NCI-H2227 (cell line): ENCODE measurements around the gene PDCD6IP.
"Not testable (repeated sequence)": the region's sequence is repeated elsewhere in the genome, so short reads cannot be mapped to it uniquely, and the experiment has no call there.

Experiments
- DNase-seq: peaks from one replicate; lab custom pipeline; 2025; ENCODE audit not compliant: unreplicated experiment; lab: John Stamatoyannopoulos, UW

The PDCD6IP gene

DNA sequence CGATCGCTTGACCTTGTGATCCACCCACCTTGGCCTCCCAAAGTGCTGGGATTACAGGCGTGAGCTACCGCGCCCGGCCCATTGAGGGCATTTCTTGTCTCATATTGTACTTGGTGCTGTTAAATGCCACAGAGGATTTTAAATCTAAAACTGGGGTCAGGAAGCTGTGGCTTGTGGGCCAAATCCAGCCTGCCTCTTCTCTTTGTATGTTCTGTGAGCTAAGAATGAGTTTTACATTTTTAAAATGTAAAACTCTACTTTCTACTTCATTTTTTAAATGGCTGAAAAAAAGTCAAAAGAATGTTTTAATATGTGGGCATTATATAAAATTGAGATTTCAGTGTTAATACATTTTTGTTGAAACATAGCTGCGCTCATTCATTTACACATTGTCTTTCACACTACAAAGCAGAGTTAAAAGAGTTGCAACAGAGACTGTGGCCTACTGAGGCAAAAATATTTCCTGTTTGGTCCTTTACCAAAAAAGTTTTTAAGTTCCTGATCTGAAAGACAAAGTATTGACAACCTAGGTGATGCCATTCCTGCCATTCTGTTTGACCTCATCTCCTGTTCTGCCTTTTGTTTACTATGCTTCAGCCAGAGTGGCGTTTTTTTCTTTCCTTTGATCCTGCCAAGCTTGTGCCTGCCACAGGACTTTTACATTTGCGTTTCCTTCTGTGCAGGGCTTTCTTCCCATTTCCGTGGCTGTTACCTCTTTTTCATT lies 50.4 kb downstream of the PDCD6IP start:
- no peak for DNase-seq

DNA sequence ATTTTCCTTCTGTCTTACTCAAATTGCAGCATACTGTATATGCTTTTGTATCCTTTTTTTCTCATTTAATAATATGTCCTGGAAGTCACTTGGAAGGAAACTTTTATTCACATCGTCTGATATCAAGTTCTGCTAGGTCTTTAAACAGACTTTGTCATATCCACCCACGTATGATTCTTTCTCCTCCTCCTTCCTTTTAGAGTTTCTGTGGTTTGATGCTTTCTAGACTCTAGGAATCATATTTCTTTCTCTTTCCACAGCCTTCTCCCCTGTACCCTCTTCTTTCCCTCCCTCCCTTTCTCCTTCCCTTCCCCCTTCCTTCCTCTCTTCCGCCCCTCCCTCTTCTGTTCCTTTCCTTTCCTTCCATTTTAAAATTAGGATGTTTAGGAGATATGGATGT lies 52.2 kb downstream of the PDCD6IP start:
- DNase-seq: not testable (repeated sequence)

DNA sequence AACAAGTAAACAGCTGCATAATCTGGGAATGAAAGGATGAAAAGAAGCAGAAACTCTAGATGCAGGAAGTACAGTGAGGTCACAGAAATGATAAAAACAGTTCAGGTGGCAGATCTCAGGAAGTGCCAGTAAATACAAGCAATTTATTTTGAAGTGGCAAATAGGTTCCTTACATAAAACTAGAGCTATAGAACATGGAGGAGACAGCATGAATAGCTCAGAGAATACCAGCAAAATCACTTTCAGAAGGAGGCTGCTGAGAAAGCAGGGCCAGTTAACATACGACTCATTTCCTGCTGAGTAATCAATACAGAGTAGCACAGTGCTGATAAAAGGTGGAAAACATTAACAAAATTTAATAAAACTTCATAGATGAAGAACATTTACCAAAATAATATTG lies 57.0 kb downstream of the PDCD6IP start:
- not testable (repeated sequence) for DNase-seq

DNA sequence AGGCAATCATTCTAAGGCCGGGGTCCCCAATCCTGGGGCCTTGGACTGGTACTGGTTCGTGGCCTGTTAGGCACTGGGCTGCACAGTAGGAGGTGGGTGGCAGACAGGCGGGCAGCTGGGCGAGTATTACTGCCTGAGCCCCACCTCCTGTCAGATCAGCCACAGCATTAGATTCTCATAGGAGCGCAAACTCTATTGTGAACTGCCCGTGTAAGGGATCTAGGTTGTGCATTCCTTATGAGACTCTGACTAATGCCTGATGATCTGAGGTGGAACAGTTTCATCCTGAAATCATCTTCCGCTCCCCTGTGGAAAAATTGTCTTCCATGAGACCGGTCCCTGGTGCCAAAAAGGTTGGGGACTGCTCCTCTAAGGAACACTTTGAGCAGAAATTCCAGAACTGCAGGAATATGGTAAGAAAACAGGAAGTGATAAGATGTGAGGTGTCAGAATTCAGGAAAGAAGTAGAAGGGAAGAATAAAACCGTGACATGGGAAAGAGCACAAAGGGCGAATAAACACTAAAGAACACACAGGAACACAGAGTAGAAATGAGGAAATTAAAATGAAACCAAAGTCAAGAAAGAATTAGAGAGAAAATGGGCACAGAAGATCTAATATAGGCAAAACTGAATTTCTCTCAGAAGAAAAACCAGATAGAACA lies 57.6 kb downstream of the PDCD6IP start:
- DNase-seq: no peak

DNA sequence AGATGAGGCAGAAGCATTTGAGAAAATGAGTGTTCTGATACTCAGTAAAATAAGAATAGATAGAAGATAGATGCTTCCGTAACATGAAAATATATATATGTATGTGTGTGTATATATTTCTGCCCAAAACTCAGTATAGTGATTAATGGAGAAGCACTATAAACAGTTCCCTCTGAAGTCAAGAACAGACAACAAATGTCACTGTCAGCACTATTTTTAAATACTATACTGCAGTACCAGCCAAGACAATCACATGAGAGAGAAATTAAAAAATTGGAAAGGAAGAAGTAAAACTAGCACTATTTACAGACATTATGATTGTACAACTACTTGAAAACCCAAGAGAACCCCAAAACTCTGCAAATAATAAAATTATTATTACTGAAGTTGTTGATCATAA lies 59.3 kb downstream of the PDCD6IP start:
- not testable (repeated sequence) for DNase-seq

DNA sequence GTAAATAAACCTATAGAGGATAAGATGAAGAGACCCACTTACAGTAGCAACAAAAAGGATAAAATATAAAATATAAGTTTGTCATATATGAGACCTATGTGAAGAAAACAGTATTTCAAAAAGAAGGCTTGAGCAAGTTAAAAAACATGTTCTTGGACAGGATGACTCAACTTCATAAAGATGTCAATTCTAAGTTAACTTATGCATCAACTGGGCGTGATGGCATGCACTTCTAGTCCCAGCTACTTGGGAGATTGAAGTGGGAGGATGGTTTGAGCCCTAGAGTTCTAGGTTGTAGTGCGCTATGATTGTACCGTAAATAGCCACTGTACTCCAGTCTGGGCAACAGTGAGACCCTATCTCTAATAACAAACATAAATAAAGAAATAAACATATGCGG lies 59.7 kb downstream of the PDCD6IP start:
- no peak for DNase-seq

DNA sequence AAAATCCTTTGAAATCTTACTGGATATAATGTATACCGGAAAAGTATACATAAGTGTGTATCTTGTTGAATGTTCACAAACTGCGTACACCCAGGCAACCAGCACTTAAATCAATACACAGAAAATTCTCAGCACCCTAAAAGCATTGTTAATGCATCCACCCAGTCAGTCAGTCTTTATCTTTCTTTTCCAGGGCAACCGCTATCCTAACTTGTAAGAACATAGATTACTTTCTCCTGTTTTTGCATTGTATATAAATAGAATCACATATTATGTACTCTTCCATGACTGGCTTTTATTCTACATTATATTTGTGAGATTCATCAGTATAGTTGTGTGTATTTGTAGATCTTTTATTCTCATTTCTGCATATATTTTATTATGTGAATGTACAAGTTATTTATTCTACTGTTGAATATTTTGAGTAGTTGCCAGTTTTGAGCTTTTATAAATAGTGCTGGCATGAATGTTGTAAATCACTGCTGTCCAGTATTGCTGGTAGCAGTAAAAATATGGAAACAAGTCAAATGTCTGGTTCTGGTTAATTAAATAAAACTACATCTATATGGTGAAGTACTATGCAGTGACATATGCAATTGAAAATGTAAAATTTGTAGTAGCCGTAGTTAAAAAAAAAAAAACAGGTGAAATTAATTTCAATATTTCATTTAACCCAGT lies 62.1 kb downstream of the PDCD6IP start:
- no peak for DNase-seq

DNA sequence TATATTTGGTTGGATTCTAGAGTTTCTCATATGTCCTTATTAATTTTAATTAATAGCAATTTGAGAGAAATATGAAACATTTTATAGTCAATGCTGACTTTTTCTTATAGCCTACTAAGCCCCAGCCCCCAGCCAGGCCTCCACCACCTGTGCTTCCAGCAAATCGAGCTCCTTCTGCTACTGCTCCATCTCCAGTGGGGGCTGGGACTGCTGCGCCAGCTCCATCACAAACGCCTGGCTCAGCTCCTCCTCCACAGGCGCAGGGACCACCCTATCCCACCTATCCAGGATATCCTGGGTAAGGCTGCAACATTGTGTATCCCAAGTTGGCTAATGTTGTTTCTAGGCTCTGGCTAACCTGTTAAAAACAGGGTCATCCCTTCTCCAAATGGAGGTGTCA lies 66.7 kb downstream of the PDCD6IP start:
- DNase-seq: no peak

DNA sequence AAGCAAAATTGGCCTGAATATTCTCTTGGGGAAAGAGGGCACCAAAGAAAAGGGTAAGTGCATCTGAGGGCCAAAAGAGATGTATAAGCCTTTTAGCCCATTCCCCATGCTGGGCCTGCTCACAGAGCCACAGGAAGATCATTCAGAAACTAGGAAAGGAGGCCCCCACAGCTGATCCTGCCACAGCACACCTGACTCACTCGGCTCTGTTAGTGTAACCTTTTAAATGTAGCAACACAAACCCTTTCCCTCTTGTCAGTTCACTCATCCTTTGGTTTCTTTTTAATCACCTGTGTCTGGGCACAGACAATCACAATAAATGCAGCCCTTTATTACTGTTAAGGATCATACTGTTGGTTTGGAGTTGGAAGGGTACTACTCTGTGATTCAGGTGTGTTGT lies 69.9 kb downstream of the PDCD6IP start:
- DNase-seq: no peak

DNA sequence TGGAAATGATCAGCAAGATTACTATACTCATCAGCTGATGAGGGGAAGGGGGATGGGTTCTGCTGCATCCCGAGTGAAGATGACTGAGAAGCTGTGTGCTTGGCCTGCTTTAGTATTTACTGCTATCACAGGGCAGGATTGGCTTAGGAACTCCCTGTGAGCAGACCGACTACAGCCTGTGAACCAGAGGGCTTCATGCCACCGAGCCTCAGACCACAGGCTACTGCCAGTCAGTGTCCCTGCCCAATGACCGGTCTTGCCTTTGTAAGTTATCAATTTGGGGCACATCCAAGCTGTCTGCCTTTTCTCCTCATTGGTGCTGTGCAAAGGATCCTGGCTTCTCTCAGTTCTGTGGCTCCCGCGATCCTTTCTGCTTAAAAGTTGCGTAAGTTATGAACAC lies 71.5 kb downstream of the PDCD6IP start:
- no peak for DNase-seq

DNA sequence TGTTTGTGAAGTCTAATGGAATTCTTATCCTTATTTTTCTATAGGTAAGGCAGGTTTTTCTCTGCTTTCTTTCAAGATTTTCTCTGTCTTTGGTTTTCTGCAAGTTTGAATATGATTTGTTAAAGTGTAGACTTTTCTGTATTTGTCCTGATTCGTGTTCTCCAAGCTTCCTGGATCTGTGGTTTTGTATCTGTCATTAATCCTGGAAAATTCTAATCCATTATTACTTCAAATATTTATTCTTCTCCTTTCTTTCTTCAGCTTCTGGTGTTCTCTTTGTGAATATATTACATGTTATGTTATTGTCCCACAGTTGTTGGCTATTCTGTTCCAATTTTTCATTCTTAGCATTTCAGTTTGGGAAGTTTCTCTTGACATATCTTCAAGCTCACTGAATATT lies 76.4 kb downstream of the PDCD6IP start:
- no peak for DNase-seq

DNA sequence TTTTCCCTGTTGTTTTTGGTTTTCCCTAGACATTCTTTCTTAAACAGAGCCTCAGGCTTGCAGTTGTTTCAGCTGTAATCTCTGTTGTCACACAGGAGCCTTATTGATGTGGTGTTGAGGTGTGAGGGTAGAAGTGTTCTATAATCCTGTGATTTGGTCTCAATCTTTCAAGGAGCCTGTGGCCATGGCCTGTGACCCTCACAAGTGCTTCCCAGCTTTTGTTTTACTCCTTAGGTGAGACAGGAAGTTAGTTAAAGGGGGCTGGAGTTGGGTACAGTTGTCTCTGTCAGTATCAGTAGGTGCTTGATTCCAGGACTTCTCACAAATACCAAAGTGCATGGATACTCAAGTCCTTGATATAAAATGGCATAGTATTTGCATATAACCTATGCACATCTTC lies 77.2 kb downstream of the PDCD6IP start:
- no peak for DNase-seq

DNA sequence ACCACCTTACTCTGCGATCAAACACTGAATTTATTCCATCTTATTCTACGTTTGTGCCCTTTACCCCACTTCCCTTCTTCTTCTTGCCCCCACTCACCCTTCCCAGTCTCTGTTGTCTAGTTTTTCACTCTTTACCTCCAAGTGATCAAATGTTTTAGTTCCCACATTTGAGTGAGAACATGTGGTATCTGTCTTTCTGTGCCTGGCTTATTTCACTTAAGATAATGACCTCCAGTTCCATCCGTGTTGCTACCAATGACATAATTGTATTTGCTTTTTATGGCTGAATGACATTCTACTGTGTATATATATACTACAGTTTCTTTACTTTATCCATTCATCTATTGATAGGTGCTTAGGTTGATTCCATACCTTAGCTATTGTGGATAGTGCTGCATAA lies 78.8 kb downstream of the PDCD6IP start:
- no peak for DNase-seq

DNA sequence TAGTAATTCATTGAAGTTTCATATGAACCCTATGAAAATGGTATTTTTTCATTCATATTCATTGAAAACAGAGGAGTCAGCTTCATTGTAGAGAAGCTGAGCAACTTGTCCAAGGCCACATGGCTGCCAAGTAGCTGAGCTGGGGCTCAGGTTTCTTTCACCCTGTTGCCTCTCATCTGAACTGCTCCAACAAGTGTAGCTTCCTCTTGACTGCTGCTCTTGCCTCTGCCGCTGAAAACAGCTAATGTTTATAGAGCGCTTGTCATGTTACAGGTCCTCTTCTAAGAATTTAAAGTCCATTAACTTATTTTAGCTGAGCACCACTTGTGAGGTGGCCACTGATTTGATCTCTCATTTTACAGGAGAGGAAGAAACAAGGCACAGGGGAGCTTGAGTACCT lies 81.1 kb downstream of the PDCD6IP start:
- no peak for DNase-seq

DNA sequence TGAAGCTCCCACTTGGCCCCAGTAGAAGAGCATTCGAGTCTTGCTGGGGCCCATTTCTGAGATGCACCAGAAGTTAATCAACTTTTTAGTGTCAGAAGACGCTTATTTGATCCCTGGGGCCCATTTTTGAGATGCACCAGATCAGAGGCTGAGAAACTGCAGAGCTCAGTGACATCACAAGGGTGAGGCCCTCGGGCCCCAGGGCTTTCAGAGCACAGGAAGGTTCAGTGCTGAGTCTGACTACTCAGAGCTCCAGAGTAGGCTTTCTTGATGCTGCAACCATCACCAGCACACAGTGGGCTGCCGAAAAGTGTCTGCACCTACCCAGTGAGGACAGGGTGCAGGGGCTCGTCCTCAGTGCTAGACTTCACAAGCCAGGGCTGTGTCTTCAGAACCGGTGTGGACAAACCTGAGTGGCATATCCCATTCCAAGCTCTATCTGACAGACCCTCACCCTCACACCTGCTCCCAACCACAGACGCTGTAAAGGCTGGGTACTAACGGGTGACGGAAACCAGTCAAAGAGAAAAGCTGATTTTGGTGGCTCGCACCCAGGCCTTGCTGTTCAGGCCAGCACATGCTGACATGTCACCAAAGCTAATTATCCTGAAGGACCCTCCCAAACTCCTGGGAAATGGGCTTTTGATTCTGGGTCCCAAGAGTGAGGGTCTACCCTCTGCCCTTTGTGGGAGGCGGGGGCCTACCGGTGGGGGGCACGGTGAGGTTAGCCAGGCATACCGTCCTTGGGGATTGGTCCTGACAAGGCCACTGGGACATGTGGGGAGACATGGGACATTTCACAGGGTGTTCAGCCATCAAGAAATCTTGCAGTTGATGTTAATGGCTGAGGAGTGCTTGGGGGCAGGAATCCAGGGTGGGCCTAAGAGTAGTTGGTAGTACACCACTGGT lies 83.0 kb downstream of the PDCD6IP start:
- no peak for DNase-seq

DNA sequence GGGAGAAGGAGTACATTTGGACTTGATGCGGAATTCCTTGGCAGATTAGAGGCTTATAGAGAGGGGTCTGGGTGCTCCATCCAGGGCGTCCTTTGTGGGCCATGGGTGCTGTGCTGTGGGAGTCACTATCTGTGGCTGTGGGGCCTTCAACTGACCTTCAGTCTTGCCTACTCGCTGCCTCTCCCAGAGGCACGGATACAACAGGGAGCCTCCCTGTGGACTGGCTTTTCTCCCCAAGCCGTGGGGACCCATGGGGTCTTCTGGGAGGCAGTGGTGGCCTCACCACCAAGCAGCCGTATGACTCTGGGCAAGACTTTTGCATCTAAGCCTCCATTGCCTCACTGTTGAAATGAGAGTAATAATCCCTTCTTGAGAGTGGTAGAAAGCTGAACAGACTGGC lies 83.9 kb downstream of the PDCD6IP start:
- DNase-seq: no peak

DNA sequence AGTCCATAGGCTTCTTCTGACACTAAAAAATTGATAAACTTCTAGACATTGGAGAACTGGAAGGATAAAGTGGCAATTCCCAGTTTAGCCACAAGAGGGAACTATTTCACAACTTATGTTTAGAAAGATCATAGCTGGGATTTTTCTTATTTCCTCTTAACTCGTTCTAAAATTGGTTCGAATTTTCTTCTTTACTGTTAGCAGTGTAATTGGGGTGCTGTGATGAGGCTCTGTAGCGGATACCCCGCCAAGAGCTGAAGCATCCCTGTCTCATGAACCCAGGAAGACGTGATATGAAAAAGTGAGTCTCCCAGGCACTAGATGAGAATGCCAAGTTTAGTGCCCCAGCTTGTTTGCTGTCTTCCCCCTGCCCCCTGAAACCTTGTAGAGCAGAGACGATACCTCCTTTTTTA lies 85.1 kb downstream of the PDCD6IP start:
- DNase-seq: peak; percentile 44

DNA sequence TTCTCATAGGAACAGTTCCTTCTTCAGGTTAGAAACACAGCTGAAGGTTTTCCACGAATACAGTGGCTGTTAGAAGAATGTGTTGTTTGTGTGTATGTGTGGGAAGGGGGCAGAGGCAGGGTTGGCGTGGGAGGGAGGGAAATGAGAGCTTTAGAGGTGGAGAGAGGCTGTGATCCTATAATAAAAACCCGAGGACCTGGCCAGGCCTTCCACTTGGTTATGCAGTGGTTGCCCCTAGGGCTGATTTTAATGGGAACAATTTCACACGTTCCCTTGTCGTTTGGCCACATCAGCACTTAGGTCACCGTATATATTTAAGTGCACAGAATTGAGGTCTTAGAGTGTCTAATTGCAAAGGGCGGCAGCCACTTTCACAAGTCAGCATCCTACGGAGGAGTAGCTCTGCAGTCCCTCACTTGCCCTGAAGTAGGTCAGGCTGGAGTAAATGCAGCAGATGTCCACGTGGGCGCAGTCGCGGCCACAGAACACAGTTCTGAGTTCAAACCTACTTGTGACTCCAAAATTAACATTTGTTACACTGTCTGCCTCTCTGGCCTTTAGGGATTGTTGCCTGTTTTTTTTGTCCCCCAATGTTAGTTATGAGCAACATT lies 85.6 kb downstream of the PDCD6IP start:
- peak; percentile 11 for DNase-seq

DNA sequence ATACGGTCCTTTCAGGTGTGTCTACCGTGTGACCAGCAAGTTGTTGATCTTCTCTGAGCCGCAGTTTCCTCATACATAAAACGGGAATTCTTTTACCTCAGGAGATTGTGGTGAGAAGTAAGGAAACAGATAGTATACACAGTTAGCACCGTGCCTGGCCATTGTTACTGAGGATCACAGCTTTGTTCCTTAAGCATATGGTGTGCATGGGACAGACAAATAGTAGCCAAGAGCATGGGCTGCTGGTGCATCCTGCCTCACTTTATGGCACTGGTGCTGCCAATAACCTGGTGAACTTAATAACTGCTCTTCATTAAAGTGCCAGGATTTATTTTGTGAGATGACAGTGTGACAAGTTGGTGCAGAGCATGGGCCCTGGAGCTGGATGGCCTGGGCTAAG lies 86.3 kb downstream of the PDCD6IP start:
- DNase-seq: no peak

DNA sequence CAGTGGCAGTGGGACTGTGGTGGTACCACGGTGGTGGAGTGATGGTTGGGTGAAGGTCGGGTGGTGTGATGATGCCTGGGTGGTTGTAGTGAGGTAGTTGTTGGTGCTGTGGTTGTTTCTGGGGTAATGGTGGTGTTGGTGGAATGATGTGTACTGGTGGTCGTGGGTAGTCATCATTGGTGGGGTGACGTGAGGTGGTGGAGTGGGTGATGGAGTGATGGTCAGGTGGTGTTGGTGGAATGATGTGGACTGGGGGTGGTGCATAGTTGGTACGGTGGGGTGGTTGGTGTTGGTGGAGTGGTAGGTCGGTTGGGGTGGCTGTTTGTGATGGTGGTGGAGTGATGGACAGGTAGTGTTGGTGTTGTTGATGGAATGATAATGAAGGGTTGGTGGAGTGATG lies 87.1 kb downstream of the PDCD6IP start:
- no peak for DNase-seq

DNA sequence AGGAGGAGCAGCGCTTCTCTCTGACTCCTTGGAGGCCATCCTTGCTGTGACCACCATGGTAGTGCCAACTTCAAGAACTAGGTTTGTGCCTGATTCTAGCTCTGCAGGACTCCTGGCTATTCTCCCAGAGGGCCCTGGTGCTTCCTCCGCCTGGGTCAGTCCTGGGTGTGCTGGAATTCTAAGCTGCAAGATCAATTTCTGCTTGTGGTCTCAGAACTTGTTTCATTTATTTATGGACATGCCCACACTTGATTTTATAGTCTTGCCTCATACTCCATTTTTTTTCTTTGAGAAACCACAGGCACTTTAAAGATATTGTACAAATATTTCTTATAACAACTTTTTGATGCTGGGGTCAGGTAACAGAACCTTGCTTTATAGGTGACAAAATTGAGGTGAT lies 87.6 kb downstream of the PDCD6IP start:
- no peak for DNase-seq
